HCT116 (cell line): ENCODE measurements around the gene HBE1. TPM values are rescaled to one million over a fixed set of nuclear protein-coding genes. Genes with fewer than 3 reads are reported as not detected.

Source experiments
- ATAC-seq: fragments of 200-7000 bp; cut with Tn5 transposase; 2 replicates; pipeline ENCODE4 v1.9.1; 2020; ENCODE audit warnings: mild to moderate bottlenecking, moderate library complexity
- BruUV-seq: library from RNA; stranded (reverse); fragments of 400-500 nt; replicated peaks from 2 replicates; lab custom pipeline; 2021; lab: Mats Ljungman, UMichigan
- CTCF ChIA-PET: fragments of 300-600 bp; sonication (Branson Sonifier 250); formaldehyde crosslinking; loops from one replicate; lab custom pipeline; 2021; ENCODE audit warnings: antibody characterized with exemption; lab: Charles Lee
- POLR2A ChIA-PET: fragments of 300-600, 350-600 bp; sonication (Branson Sonifier 250); formaldehyde crosslinking; loops from one replicate; lab custom pipeline; 2021; ENCODE audit warnings: antibody characterized with exemption; lab: Charles Lee
- RAD21 ChIA-PET, 2 experiments: fragments of 300-600 bp; sonication (Branson Sonifier 250); formaldehyde crosslinking; loops; one replicate each; lab custom pipeline; 2023; ENCODE audit warnings: low total read pairs in 2 of 2; ENCODE audit not compliant: uncharacterized antibody in 2 of 2, unreplicated experiment in 2 of 2, low non-redundant PET in 1 of 2; lab: Charles Lee
- DNase-seq: peaks from one replicate; pipeline ENCODE4 v3.0.0-alpha.2; 2010; ENCODE audit warnings: low read depth, low spot score
- H2AFZ ChIP-seq: fragments of 200-600 bp; shearing (Covaris generic), sonication (generic); 2 replicates; pipeline ENCODE4 v1.6.1; 2017; ENCODE audit warnings: low read depth, mixed run types, mixed read lengths, antibody characterized with exemption, low read length; ENCODE audit not compliant: poor library complexity, severe bottlenecking
- H3K27ac ChIP-seq: 2 replicates; pipeline ENCODE4 v1.5.1; 2012; ENCODE audit warnings: low read depth, low read length
- H3K27me3 ChIP-seq: fragments of 200-600 bp; sonication (generic); 2 replicates; pipeline ENCODE4 v1.6.1; 2016; ENCODE audit warnings: mixed run types, low read length, mixed read lengths; ENCODE audit not compliant: insufficient read depth
- H3K36me3 ChIP-seq, 2 experiments: fragments of 200-500 bp in 1 of 2; fragments of 200-600 bp in 1 of 2; sonication (Bioruptor generic) in 1 of 2; sonication (generic) in 1 of 2; 2 replicates each; pipeline versions ENCODE4 v1.5.1 to v1.6.1; 2014 to 2016; ENCODE audit warnings: low read length in 2 of 2, inconsistent platforms in 1 of 2, mixed read lengths in 1 of 2, mixed run types in 1 of 2; ENCODE audit not compliant: insufficient read depth in 2 of 2, control insufficient read depth in 1 of 2
- H3K4me1 ChIP-seq, 2 experiments: fragments of 200-600 bp in 1 of 2; sonication (generic) in 1 of 2; 2 replicates each; pipeline versions ENCODE4 v1.5.1 to v1.6.1; 2012 to 2017; ENCODE audit warnings: low read length in 2 of 2, inconsistent platforms in 1 of 2, mild to moderate bottlenecking in 1 of 2, mixed read lengths in 1 of 2, mixed run types in 1 of 2, moderate library complexity in 1 of 2; ENCODE audit not compliant: insufficient read depth in 2 of 2, control insufficient read depth in 1 of 2
- H3K4me2 ChIP-seq: fragments of 200-600 bp; sonication (generic); 2 replicates; pipeline ENCODE4 v1.6.1; 2017; ENCODE audit warnings: mixed run types, low read length, mixed read lengths
- H3K4me3 ChIP-seq, 2 experiments: fragments of 200-600 bp in 1 of 2; sonication (generic) in 1 of 2; replicated peaks in 1 of 2; 2 replicates each; pipeline ENCODE4 v1.5.1; 2011 to 2016; ENCODE audit warnings: low read length in 2 of 2, control low read depth in 1 of 2, low read depth in 1 of 2, mild to moderate bottlenecking in 1 of 2, mixed read lengths in 1 of 2, mixed run types in 1 of 2
- H3K79me2 ChIP-seq: fragments of 200-600 bp; sonication (generic); 2 replicates; pipeline ENCODE4 v1.6.1; 2017; ENCODE audit warnings: mild to moderate bottlenecking, mixed run types, low read length, moderate library complexity, mixed read lengths; ENCODE audit not compliant: insufficient read depth
- H3K9ac ChIP-seq: fragments of 200-600 bp; sonication (generic); 2 replicates; pipeline ENCODE4 v1.6.1; 2016; ENCODE audit warnings: low read length, mixed read lengths
- H3K9me2 ChIP-seq: fragments of 200-600 bp; sonication (generic), shearing (Covaris generic); 2 replicates; pipeline ENCODE4 v1.6.1; 2017; ENCODE audit warnings: mixed run types, mild to moderate bottlenecking, moderate library complexity; ENCODE audit not compliant: insufficient read depth
- H3K9me3 ChIP-seq, 2 experiments: fragments of 200-500 bp in 1 of 2; fragments of 200-600 bp in 1 of 2; sonication (Bioruptor generic) in 1 of 2; sonication (generic) in 1 of 2; 2 replicates each; pipeline ENCODE4 v1.6.1; 2014 to 2017; ENCODE audit warnings: low read length in 2 of 2, mixed read lengths in 2 of 2, inconsistent platforms in 1 of 2, low read depth in 1 of 2, mild to moderate bottlenecking in 1 of 2, mixed run types in 1 of 2, moderate library complexity in 1 of 2; ENCODE audit not compliant: control insufficient read depth in 1 of 2, insufficient read depth in 1 of 2
- H4K20me1 ChIP-seq: fragments of 200-600 bp; sonication (generic), shearing (Covaris generic); 2 replicates; pipeline ENCODE4 v1.6.1; 2017; ENCODE audit warnings: mixed run types, mild to moderate bottlenecking, moderate library complexity; ENCODE audit not compliant: insufficient read depth
- ATF3 ChIP-seq: IDR thresholded peaks from 2 replicates; pipeline ENCODE4 v1.6.1; 2012
- CBX3 ChIP-seq: IDR thresholded peaks from 2 replicates; pipeline ENCODE4 v1.6.1; 2012; ENCODE audit warnings: low read depth
- CEBPB ChIP-seq: IDR thresholded peaks from 2 replicates; pipeline ENCODE4 v1.6.1; 2012; ENCODE audit warnings: low read depth
- CTCF ChIP-seq, 3 experiments: fragments of 200-600 bp in 1 of 3; sonication (generic) in 1 of 3; IDR thresholded peaks in 2 of 3; conservative IDR thresholded peaks in 1 of 3; 2 replicates each; pipeline ENCODE4 v1.5.1; 2012 to 2017; ENCODE audit warnings: low read depth in 2 of 3, low read length in 2 of 3, antibody characterized with exemption in 1 of 3, borderline replicate concordance in 1 of 3, control low read depth in 1 of 3, mild to moderate bottlenecking in 1 of 3, mixed read lengths in 1 of 3, mixed run types in 1 of 3, moderate library complexity in 1 of 3; ENCODE audit not compliant: insufficient read depth in 1 of 3
- EGR1 ChIP-seq: IDR thresholded peaks from 2 replicates; pipeline ENCODE4 v1.6.1; 2012; ENCODE audit warnings: low read depth
- EZH2 ChIP-seq: fragments of 200-600 bp; sonication (generic); IDR thresholded peaks from 2 replicates; pipeline ENCODE4 v1.6.1; 2017; ENCODE audit warnings: antibody characterized with exemption, mixed run types
- EZH2phosphoT487 ChIP-seq: fragments of 200-600 bp; IDR thresholded peaks from 2 replicates; pipeline ENCODE4 v1.6.1; 2018; ENCODE audit warnings: antibody characterized with exemption, borderline replicate concordance
- FOSL1 ChIP-seq: IDR thresholded peaks from 2 replicates; pipeline ENCODE4 v1.6.1; 2012; ENCODE audit warnings: low read depth
- JUND ChIP-seq: IDR thresholded peaks from 2 replicates; pipeline ENCODE4 v1.6.1; 2012
- POLR2A ChIP-seq: IDR thresholded peaks from 2 replicates; pipeline ENCODE4 v1.7.0; 2011; ENCODE audit warnings: borderline replicate concordance; ENCODE audit not compliant: insufficient read depth, insufficient read length; ENCODE audit errors: extremely low read depth
- POLR2AphosphoS5 ChIP-seq: IDR thresholded peaks from 2 replicates; pipeline ENCODE4 v1.6.1; 2011; ENCODE audit warnings: mild to moderate bottlenecking, low read depth, low read length, moderate library complexity
- RAD21 ChIP-seq: IDR thresholded peaks from 2 replicates; pipeline ENCODE4 v1.6.1; 2012; ENCODE audit warnings: low read depth, mild to moderate bottlenecking
- REST ChIP-seq: IDR thresholded peaks from 2 replicates; pipeline ENCODE4 v1.6.1; 2012; ENCODE audit warnings: low read depth
- SIN3A ChIP-seq: IDR thresholded peaks from 2 replicates; pipeline ENCODE4 v1.6.1; 2012; ENCODE audit warnings: low read depth
- YY1 ChIP-seq: IDR thresholded peaks from 2 replicates; pipeline ENCODE4 v1.6.1; 2011; ENCODE audit warnings: low read length, low read depth, moderate library complexity, mild to moderate bottlenecking; ENCODE audit not compliant: insufficient replicate concordance; ENCODE audit errors: extremely low read depth
- ZBTB33 ChIP-seq: IDR thresholded peaks from 2 replicates; pipeline ENCODE4 v1.6.1; 2011; ENCODE audit warnings: mild to moderate bottlenecking, low read length, moderate library complexity; ENCODE audit not compliant: insufficient replicate concordance; ENCODE audit errors: extremely low read depth
- ZFX ChIP-seq: fragments of 450-650 bp; IDR thresholded peaks from 2 replicates; pipeline ENCODE4 v1.6.1; 2017
- ZNF274 ChIP-seq: fragments of 200-500 bp; sonication (Bioruptor generic); IDR thresholded peaks from 2 replicates; pipeline ENCODE4 v1.6.1; 2014; ENCODE audit warnings: mild to moderate bottlenecking, low read depth, low read length, inconsistent platforms
- intact Hi-C: fragments of 100-400 bp; cut with micrococcal nuclease; formaldehyde crosslinking; loops from 2 replicates; pipeline ENCODE4 v1.10.0; 2022
- total RNA-seq: library from RNA; stranded (reverse); gene quantifications from one replicate; pipeline ENCODE4 v1.2.1, GENCODE V29; 2021; ENCODE audit not compliant: unreplicated experiment

The HBE1 gene
- total RNA-seq, 1 experiment from 2014 or later: 212 TPM

- Histone ChIP-seq H3K4me2 (no peak overlapping the region), H3K9ac (no peak overlapping the region), H3K27ac (no peak overlapping the region), H4K20me1 (no peaks in the 10 kb centered on the region), H3K27me3 (no peaks in the 10 kb centered on the region), H3K9me2 (no peaks in the 10 kb centered on the region), H3K4me1 (peaks cover 0 to 15% of the 10 kb centered on the region in 2 experiments; a peak in 1 of 4 replicates), H2AFZ (no peak overlapping the region), H3K9me3 (no peaks in the 10 kb centered on the region), H3K36me3 (peaks cover 0 to 3% of the 10 kb centered on the region in 2 experiments; a peak in 1 of 4 replicates), H3K4me3 (no peak overlapping the region), H3K79me2 (no peaks in the 10 kb centered on the region)
- RAD21 ChIA-PET: no interaction called here
- intact Hi-C loops: no loop called here
- CTCF ChIA-PET: no interaction called here
- DNase-seq (no peak), ATAC-seq (no peak)
- POLR2A ChIA-PET: no interaction called here
- no TSS peak for BruUV-seq
- TF ChIP-seq ATF3: no peak
- TF ChIP-seq SIN3A: no peak
- TF ChIP-seq CEBPB: no peak
- TF ChIP-seq JUND: no peak
- no peak for TF ChIP-seq EGR1
- no peak for TF ChIP-seq REST
- TF ChIP-seq ZFX: no peak
- TF ChIP-seq FOSL1: no peak
- TF ChIP-seq YY1: no peak
- TF ChIP-seq RAD21: no peak
- TF ChIP-seq ZBTB33: no peak
- TF ChIP-seq POLR2A: no peak
- no peak for TF ChIP-seq CTCF (IDR thresholded peaks at IDR 0.05 in 2 of 3, conservative IDR thresholded peaks at IDR 0.05 in 1 of 3; ENCODE audit: borderline replicate concordance in 1 of 3, insufficient read depth in 1 of 3, low read depth in 2 of 3, low read length in 2 of 3)
- TF ChIP-seq EZH2: no peak
- no peak for TF ChIP-seq EZH2phosphoT487
- TF ChIP-seq CBX3: no peak
- TF ChIP-seq POLR2AphosphoS5: no peak
- no peak for TF ChIP-seq ZNF274
- TF ChIP-seq, all 23 proteins: peak for 0
These were observed 4.7 kb upstream of the HBE1 start for GRCh38 chr11:5274395-5274794.
